ENCODE results near the gene METTL9. TPM values are rescaled to one million over a fixed set of nuclear protein-coding genes. Genes with fewer than 3 reads are reported as not detected.
A peak's percentile ranks its signal among the peaks of the same experiment; 100 is the strongest.

METTL9 gene
- total and polyA plus RNA-seq, 9 of the 15 experiments (the other 6 are each of a cell fraction or from before 2014, with no cell fraction given): 12.2 to 107 (median 79.1) TPM

DNA sequence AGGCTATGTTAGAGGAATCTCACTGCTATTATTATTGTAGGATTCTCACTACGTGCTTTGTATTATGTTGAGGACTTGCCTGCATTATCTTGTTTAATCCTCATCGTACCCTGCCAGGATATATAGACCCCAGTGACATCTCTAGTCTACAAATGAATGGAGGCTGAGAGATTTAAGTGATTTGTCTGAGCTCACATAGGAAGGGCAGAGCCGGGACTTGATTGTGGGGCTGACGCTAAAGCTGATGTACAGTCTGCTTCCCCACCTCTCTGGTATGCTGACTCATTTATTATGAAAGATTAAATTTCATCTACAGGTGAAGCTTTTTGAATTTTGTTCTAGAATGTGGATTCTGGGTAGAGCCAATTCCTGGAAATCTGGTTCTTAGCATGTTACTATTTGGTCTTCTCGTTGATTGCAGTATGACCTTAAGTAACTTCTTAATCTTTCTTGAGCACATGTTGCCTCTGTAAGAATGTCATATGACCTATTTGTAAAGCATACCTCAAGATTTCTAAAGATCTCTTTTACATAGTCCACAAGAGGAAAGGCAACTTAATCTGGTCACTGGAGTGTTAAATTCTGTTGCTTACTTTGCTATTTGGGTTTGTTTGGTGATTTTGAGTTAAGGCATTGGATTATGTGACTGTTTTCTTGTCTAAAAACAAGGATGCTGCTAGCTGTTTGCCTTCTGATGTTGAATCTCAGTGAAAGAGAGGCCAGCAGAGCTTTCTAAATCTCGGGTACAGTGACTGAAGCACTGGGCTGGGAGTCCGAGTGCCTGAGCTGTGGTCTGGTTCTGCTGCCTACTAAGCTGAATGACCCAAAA lies 12.4 kb downstream of the METTL9 start (continued):
- TF ChIP-seq NUFIP1 (IDR thresholded peaks at IDR 0.05; ENCODE audit: partially characterized antibody): no peak
- TF ChIP-seq, protein P1, sequence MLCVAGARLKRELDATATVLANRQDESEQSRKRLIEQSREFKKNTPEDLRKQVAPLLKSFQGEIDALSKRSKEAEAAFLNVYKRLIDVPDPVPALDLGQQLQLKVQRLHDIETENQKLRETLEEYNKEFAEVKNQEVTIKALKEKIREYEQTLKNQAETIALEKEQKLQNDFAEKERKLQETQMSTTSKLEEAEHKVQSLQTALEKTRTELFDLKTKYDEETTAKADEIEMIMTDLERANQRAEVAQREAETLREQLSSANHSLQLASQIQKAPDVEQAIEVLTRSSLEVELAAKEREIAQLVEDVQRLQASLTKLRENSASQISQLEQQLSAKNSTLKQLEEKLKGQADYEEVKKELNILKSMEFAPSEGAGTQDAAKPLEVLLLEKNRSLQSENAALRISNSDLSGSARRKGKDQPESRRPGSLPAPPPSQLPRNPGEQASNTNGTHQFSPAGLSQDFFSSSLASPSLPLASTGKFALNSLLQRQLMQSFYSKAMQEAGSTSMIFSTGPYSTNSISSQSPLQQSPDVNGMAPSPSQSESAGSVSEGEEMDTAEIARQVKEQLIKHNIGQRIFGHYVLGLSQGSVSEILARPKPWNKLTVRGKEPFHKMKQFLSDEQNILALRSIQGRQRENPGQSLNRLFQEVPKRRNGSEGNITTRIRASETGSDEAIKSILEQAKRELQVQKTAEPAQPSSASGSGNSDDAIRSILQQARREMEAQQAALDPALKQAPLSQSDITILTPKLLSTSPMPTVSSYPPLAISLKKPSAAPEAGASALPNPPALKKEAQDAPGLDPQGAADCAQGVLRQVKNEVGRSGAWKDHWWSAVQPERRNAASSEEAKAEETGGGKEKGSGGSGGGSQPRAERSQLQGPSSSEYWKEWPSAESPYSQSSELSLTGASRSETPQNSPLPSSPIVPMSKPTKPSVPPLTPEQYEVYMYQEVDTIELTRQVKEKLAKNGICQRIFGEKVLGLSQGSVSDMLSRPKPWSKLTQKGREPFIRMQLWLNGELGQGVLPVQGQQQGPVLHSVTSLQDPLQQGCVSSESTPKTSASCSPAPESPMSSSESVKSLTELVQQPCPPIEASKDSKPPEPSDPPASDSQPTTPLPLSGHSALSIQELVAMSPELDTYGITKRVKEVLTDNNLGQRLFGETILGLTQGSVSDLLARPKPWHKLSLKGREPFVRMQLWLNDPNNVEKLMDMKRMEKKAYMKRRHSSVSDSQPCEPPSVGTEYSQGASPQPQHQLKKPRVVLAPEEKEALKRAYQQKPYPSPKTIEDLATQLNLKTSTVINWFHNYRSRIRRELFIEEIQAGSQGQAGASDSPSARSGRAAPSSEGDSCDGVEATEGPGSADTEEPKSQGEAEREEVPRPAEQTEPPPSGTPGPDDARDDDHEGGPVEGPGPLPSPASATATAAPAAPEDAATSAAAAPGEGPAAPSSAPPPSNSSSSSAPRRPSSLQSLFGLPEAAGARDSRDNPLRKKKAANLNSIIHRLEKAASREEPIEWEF (CRISPR knock-in tag; IDR thresholded peaks at IDR 0.05): no peak
- TF ChIP-seq MYBL2 (IDR thresholded peaks at IDR 0.05; ENCODE audit: low read depth): no peak; the same call in 1 of the 2 replicates
- TF ChIP-seq MYBL2 (CRISPR knock-in tag; IDR thresholded peaks at IDR 0.05; ENCODE audit: borderline replicate concordance): no peak
- TF ChIP-seq ZNF561 (CRISPR knock-in tag; conservative IDR thresholded peaks at IDR 0.05): no peak
- no peak for TF ChIP-seq ZNF696 (CRISPR knock-in tag; conservative IDR thresholded peaks at IDR 0.05)
- TF ChIP-seq, protein P2, sequence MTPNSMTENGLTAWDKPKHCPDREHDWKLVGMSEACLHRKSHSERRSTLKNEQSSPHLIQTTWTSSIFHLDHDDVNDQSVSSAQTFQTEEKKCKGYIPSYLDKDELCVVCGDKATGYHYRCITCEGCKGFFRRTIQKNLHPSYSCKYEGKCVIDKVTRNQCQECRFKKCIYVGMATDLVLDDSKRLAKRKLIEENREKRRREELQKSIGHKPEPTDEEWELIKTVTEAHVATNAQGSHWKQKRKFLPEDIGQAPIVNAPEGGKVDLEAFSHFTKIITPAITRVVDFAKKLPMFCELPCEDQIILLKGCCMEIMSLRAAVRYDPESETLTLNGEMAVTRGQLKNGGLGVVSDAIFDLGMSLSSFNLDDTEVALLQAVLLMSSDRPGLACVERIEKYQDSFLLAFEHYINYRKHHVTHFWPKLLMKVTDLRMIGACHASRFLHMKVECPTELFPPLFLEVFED (CRISPR knock-in tag; conservative IDR thresholded peaks at IDR 0.05): no peak
- TF ChIP-seq, protein P3, sequence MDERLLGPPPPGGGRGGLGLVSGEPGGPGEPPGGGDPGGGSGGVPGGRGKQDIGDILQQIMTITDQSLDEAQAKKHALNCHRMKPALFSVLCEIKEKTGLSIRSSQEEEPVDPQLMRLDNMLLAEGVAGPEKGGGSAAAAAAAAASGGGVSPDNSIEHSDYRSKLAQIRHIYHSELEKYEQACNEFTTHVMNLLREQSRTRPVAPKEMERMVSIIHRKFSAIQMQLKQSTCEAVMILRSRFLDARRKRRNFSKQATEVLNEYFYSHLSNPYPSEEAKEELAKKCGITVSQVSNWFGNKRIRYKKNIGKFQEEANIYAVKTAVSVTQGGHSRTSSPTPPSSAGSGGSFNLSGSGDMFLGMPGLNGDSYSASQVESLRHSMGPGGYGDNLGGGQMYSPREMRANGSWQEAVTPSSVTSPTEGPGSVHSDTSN (CRISPR knock-in tag; IDR thresholded peaks at IDR 0.05; ENCODE audit: low read depth): no peak
- TF ChIP-seq, protein P3 (tag; conservative IDR thresholded peaks at IDR 0.05; ENCODE audit: low read depth): no peak
- TF ChIP-seq TCFL5 (CRISPR knock-in tag; conservative IDR thresholded peaks at IDR 0.05): no peak
- TF ChIP-seq ZNF583 (CRISPR knock-in tag; IDR thresholded peaks at IDR 0.05): no peak
- TF ChIP-seq RAD51 (IDR thresholded peaks at IDR 0.05; ENCODE audit: borderline replicate concordance, low read depth): peak; percentile 78
- TF ChIP-seq ELF4 (CRISPR knock-in tag; IDR thresholded peaks at IDR 0.05): no peak
- TF ChIP-seq, protein P4, sequence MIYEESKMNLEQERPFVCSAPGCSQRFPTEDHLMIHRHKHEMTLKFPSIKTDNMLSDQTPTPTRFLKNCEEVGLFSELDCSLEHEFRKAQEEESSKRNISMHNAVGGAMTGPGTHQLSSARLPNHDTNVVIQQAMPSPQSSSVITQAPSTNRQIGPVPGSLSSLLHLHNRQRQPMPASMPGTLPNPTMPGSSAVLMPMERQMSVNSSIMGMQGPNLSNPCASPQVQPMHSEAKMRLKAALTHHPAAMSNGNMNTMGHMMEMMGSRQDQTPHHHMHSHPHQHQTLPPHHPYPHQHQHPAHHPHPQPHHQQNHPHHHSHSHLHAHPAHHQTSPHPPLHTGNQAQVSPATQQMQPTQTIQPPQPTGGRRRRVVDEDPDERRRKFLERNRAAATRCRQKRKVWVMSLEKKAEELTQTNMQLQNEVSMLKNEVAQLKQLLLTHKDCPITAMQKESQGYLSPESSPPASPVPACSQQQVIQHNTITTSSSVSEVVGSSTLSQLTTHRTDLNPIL (CRISPR knock-in tag; IDR thresholded peaks at IDR 0.05): no peak
- TF ChIP-seq, protein P5, sequence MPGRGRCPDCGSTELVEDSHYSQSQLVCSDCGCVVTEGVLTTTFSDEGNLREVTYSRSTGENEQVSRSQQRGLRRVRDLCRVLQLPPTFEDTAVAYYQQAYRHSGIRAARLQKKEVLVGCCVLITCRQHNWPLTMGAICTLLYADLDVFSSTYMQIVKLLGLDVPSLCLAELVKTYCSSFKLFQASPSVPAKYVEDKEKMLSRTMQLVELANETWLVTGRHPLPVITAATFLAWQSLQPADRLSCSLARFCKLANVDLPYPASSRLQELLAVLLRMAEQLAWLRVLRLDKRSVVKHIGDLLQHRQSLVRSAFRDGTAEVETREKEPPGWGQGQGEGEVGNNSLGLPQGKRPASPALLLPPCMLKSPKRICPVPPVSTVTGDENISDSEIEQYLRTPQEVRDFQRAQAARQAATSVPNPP (IDR thresholded peaks at IDR 0.05; ENCODE audit: borderline replicate concordance, insufficient read depth, insufficient read length): no peak

All from K562 (cell line).